GM23248 (cell line): ENCODE measurements around the gene TRMT2A. TPM values are rescaled to one million over a fixed set of nuclear protein-coding genes. Genes with fewer than 3 reads are reported as not detected.
A peak's percentile ranks its signal among the peaks of the same experiment; 100 is the strongest.

Source experiments
- DNase-seq: peaks from one replicate; pipeline ENCODE4 v3.0.0-alpha.2; 2015
- H2AFZ ChIP-seq: fragments of 200-600 bp; sonication (generic); 2 replicates; pipeline ENCODE4 v1.6.1; 2016; ENCODE audit warnings: antibody characterized with exemption
- H3F3A ChIP-seq: fragments of 200-600 bp; sonication (generic); 2 replicates; pipeline ENCODE4 v1.6.1; 2016; ENCODE audit warnings: mild to moderate bottlenecking, antibody characterized with exemption, mixed run types; ENCODE audit not compliant: insufficient read depth
- H3K27ac ChIP-seq: fragments of 200-600 bp; sonication (generic); 2 replicates; pipeline ENCODE4 v1.5.1; 2016; ENCODE audit warnings: mild to moderate bottlenecking
- H3K27me3 ChIP-seq: fragments of 200-600 bp; sonication (generic); replicated peaks from 2 replicates; pipeline ENCODE4 v1.6.1; 2016; ENCODE audit warnings: mild to moderate bottlenecking; ENCODE audit not compliant: insufficient read depth
- H3K36me3 ChIP-seq: fragments of 200-600 bp; sonication (generic); 2 replicates; pipeline ENCODE4 v1.6.1; 2016; ENCODE audit warnings: low read depth, mild to moderate bottlenecking
- H3K4me1 ChIP-seq: fragments of 200-600 bp; sonication (generic); 2 replicates; pipeline ENCODE4 v1.6.1; 2016; ENCODE audit warnings: mild to moderate bottlenecking; ENCODE audit not compliant: insufficient read depth
- H3K4me2 ChIP-seq: fragments of 200-600 bp; sonication (generic); one replicate; pipeline ENCODE4 v1.6.1; 2016; ENCODE audit warnings: mild to moderate bottlenecking; ENCODE audit not compliant: unreplicated experiment
- H3K4me3 ChIP-seq: fragments of 200-600 bp; sonication (generic); 2 replicates; pipeline ENCODE4 v1.5.1; 2016; ENCODE audit warnings: mild to moderate bottlenecking
- H3K79me2 ChIP-seq: fragments of 200-600 bp; sonication (generic); 2 replicates; pipeline ENCODE4 v1.6.1; 2016; ENCODE audit warnings: mild to moderate bottlenecking; ENCODE audit not compliant: insufficient read depth
- H3K9ac ChIP-seq: fragments of 200-600 bp; sonication (generic); 2 replicates; pipeline ENCODE4 v1.6.1; 2016; ENCODE audit warnings: mild to moderate bottlenecking
- H3K9me2 ChIP-seq: fragments of 200-600 bp; sonication (generic); 2 replicates; pipeline ENCODE4 v1.6.1; 2016; ENCODE audit warnings: mixed run types, mild to moderate bottlenecking, moderate library complexity; ENCODE audit not compliant: insufficient read depth
- H3K9me3 ChIP-seq: fragments of 200-600 bp; sonication (generic); one replicate; pipeline ENCODE4 v1.6.1; 2017; ENCODE audit warnings: low read depth
- H4K20me1 ChIP-seq: fragments of 200-600 bp; sonication (generic); 2 replicates; pipeline ENCODE4 v1.6.0; 2016; ENCODE audit not compliant: insufficient read depth
- EZH2 ChIP-seq: fragments of 200-600 bp; sonication (generic); IDR thresholded peaks from 2 replicates; pipeline ENCODE4 v1.6.1; 2018; ENCODE audit warnings: antibody characterized with exemption, mild to moderate bottlenecking; ENCODE audit not compliant: insufficient read depth, poor library complexity, severe bottlenecking
- EZH2phosphoT487 ChIP-seq: fragments of 200-600 bp; sonication (generic); IDR thresholded peaks from 2 replicates; pipeline ENCODE4 v1.6.1; 2018; ENCODE audit warnings: antibody characterized with exemption, moderate library complexity, mild to moderate bottlenecking, low read depth; ENCODE audit not compliant: insufficient read depth
- WGBS, 2 experiments: methylation state at CpG; one replicate each; pipeline ENCODE4 v1.1.6; 2015 to 2017; ENCODE audit warnings: low lambda C conversion rate in 2 of 2, low coverage in 1 of 2; ENCODE audit errors: missing lambda C conversion rate in 2 of 2; 5-methylcytosine and 5-hydroxymethylcytosine counted together
- in situ Hi-C: fragments of 300-500 bp; cut with MboI; formaldehyde crosslinking; loops from 2 replicates; pipeline ENCODE4 v1.15.0; 2020
- polyA plus RNA-seq: library from polyadenylated mRNA; unstranded; fragments of >200 nt; fragmentation: Nextera tagmentation; extraction: Ambion mirVana; gene quantifications from 2 replicates; pipeline ENCODE4 v1.2.1, GENCODE V29; 2016
- total RNA-seq: library from RNA; depleted of rRNA; stranded (reverse); fragments of >200 nt; shearing (Covaris generic); gene quantifications from 2 replicates; pipeline ENCODE4 v1.2.3, GENCODE V29; 2014

Gene TRMT2A
- total and polyA plus RNA-seq, 2 experiments from 2014 or later, result 42.2 to 72.0 TPM

DNA sequence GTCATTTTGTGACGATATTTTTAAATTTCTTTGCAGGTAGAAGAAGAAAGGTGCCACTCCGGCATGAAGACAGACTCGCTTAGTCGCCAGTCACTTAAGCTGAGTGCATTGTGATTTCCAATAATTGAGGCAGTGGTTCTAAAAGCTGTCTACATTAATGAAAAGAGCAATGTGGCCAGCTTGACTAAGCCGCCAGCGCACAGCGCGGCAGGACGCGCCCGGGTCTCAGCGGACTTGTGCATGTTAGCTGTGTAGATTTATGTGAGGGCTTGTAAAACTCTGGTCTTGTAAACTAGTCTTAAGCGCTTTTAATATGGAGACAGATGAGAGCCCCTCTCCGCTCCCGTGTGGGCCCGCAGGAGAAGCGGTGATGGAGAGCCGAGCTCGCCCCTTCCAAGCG, 31.4 kb downstream of the TRMT2A start:
- TF ChIP-seq EZH2, result no peak
- no peak for TF ChIP-seq EZH2phosphoT487
- Histone ChIP-seq H3K4me3 (no peak overlapping the region), H3K27me3 (no peaks in the 10 kb centered on the region), H3F3A (peaks cover 21% of the 10 kb centered on the region), H4K20me1 (peaks cover 9% of the 10 kb centered on the region), H3K4me1 (peaks cover 14% of the 10 kb centered on the region), H3K9ac (no peak overlapping the region), H3K27ac (no peak overlapping the region), H3K4me2 (no peak overlapping the region), H3K9me3 (no peaks in the 10 kb centered on the region), H3K36me3 (peaks cover 21% of the 10 kb centered on the region; the same call in 1 of the 2 replicates), H3K9me2 (no peaks in the 10 kb centered on the region), H2AFZ (no peak overlapping the region), H3K79me2 (peaks cover 91% of the 10 kb centered on the region)
- 92 to 94% methylated on average over 20 of the region's 20 CpGs for WGBS, 2 experiments
- no peak for DNase-seq
- in situ Hi-C loops, result no loop called here

DNA sequence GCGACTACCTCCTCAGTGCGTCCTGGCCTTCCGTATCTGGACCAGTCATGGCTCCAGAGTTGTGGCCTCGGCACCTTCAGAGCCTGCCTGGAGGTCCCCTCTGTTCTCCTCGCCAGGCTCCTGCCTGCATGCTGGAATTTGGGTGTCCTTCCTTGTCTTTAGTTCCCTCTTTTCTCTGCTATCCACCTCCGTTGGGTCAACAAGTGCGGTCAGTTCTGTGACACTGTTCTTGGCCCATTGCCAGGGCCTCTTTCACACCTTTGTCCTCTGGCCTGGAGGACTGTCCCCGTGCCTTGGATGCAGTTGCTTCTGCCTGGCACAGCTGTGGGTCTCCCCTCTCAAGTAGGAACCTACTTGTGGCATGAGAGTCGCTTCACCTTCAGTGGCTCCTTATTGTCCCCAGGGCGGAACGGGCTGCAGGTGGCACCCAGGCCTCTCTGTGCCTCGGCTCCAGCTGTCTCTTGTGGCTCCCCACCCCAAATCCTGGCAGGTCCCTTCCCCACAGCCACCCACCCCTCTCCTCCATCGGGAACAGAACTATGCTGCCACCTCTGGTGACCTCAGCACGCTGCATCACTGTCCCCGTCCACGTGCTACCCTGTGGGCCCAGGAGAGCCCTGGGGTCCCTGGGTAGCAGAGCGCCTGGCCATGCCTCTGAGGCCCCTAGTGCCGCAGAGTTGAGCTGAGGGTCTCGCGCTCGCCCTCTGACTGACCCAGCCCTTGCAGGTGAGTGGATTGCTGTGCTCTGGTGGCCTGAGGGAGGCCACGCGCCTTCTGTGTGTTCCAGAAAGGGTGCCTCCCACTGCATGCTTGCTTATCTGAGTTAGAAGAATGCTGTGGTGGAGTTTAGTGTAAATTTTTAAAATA, 32.2 kb downstream of the TRMT2A start:
- H3K9ac ChIP-seq, result no peak overlapping the region
- DNase-seq, result peak; percentile 27
- H2AFZ ChIP-seq, result no peak overlapping the region
- no peaks in the 10 kb centered on the region for H3K9me2 ChIP-seq
- H3K27ac ChIP-seq, result no peak overlapping the region
- peaks cover 7% of the 10 kb centered on the region for H3K4me1 ChIP-seq
- H3K9me3 ChIP-seq, result no peaks in the 10 kb centered on the region
- 80 to 84% methylated on average over 21 to 23 of the region's 23 CpGs for WGBS, 2 experiments
- TF ChIP-seq EZH2 (no peak), EZH2phosphoT487 (no peak)
- H3K79me2 ChIP-seq, result peaks cover 92% of the 10 kb centered on the region
- peaks cover 14% of the 10 kb centered on the region; the same call in 1 of the 2 replicates for H3K36me3 ChIP-seq
- in situ Hi-C loops, result no loop called here
- H3K4me2 ChIP-seq, result no peak overlapping the region
- H3K27me3 ChIP-seq, result no peaks in the 10 kb centered on the region
- H4K20me1 ChIP-seq, result peaks cover 9% of the 10 kb centered on the region
- H3K4me3 ChIP-seq, result no peak overlapping the region
- H3F3A ChIP-seq, result peaks cover 18% of the 10 kb centered on the region

DNA sequence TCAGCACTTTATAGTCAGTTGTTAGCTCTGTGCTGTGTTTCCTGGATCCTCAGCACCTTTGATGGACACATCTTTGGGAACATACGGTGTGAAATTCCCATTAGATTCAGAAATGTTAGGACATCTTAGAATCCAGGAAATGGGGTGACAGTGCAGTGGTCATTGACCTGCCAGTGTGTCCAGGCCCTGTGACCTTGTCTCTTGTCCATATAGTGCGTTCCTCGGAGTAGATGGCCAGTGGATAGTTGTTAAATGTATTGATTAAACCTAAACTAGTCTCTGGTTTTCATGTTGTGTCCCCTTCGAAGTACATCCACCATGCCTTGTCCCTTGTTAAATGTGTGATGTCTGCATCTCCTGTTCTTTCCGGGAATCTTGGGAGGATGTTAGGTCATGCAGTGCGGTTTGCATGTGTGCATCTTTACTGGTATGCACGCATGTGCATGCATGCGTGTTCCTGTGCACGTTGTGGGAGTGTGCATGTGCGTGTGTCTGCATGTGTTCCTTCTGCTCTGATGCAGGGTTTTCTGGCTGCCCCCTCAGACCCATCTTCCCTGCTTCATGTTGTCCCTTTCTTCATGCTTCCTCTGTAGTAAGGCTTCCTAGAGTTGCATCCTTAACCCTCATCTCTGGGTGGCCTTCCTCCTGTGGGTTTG, 33.0 kb downstream of the TRMT2A start:
- H3K4me3 ChIP-seq, result no peak overlapping the region
- WGBS, 2 experiments, result 57 to 61% methylated on average over 10 of the region's 10 CpGs
- H3K4me1 ChIP-seq, result peaks cover 7% of the 10 kb centered on the region
- H3K27ac ChIP-seq, result no peak overlapping the region
- H3F3A ChIP-seq, result peaks cover 17% of the 10 kb centered on the region
- peaks cover 86% of the 10 kb centered on the region for H3K79me2 ChIP-seq
- in situ Hi-C loops, result no loop called here
- DNase-seq, result no peak
- TF ChIP-seq EZH2, result no peak
- no peak for TF ChIP-seq EZH2phosphoT487
- no peaks in the 10 kb centered on the region for H3K27me3 ChIP-seq
- no peak overlapping the region for H3K4me2 ChIP-seq
- 0 out of 2 replicates have a peak overlapping the region, but pooled peaks have one; percentile 9 for H3K9ac ChIP-seq
- no peaks in the 10 kb centered on the region for H3K9me3 ChIP-seq
- peaks cover 8% of the 10 kb centered on the region; the same call in 1 of the 2 replicates for H3K36me3 ChIP-seq
- peaks cover 9% of the 10 kb centered on the region for H4K20me1 ChIP-seq
- no peak overlapping the region for H2AFZ ChIP-seq
- H3K9me2 ChIP-seq, result no peaks in the 10 kb centered on the region

DNA sequence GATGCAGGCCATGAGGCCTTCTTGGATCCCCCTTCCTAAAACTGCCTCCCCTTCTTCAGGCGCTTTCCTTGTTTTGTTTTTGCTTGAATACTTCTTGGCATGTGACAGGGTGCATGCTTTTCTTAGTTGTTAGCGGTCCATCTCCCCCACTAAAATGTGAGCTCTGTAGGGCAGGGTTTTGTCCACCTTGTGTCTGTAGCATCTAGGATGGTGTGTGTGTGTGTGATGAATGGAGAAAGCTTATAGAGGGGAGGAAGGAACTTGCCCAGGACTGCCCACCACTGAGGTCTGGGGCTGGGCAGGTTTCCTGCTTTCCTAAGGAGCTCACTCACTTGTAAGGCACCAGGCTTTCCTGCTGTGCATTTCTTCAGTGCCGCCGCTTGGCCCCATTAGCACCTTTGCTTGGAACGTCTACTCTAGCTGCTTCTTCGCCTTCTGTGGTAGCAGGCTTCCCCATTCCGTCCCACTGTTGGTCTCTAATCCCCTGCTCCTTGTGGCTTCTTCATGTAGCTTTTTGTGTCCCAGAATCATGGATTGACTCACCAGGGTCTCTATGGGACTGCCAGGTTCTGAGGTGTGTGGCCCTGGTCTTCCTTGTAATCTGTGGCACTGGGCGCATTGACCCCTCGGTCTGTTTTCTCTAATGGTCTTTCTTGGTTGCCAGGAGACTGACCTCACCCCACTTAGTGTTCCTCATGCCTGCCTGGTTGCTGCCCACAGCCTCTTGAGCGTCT, 33.7 kb downstream of the TRMT2A start:
- Histone ChIP-seq H3K4me2 (no peak overlapping the region), H3K27me3 (no peaks in the 10 kb centered on the region), H3K27ac (0 out of 2 replicates have a peak overlapping the region, but pooled peaks have one; percentile 17), H3K4me3 (no peak overlapping the region), H3K9me2 (no peaks in the 10 kb centered on the region), H3K9me3 (no peaks in the 10 kb centered on the region), H3K9ac (peak overlapping the region; percentile 9; the same call in 1 of the 2 replicates), H3K79me2 (peaks cover 80% of the 10 kb centered on the region), H3K36me3 (peaks cover 2% of the 10 kb centered on the region; the same call in 1 of the 2 replicates), H3K4me1 (peaks cover 7% of the 10 kb centered on the region), H2AFZ (no peak overlapping the region), H4K20me1 (peaks cover 9% of the 10 kb centered on the region; the same call in 1 of the 2 replicates), H3F3A (peaks cover 17% of the 10 kb centered on the region)
- TF ChIP-seq EZH2phosphoT487 (no peak), EZH2 (no peak)
- 82 to 85% methylated on average over 10 of the region's 10 CpGs for WGBS, 2 experiments
- no peak for DNase-seq
- in situ Hi-C loops, result no loop called here
